Fibroblast of lung (primary cell): ENCODE data around the gene ZBTB9. TPM values are rescaled to one million over a fixed set of nuclear protein-coding genes. Genes with fewer than 3 reads are reported as not detected.

Experiments
- DNase-seq, 2 donors: peaks; one replicate each; pipeline versions ENCODE4 v3.0.0 to v3.0.0-alpha.2; 2010; ENCODE audit warnings: low read depth in 2 of 2
- H2AFZ ChIP-seq: 2 replicates; pipeline ENCODE4 v1.5.1; 2012; ENCODE audit warnings: low read length, control low read depth, inconsistent platforms
- H3K27ac ChIP-seq: 2 replicates; pipeline ENCODE4 v1.5.1; 2011; ENCODE audit warnings: low read length, control low read depth; ENCODE audit not compliant: insufficient read depth
- H3K27me3 ChIP-seq: 2 replicates; pipeline ENCODE4 v1.5.1; 2011; ENCODE audit warnings: mild to moderate bottlenecking, low read length; ENCODE audit not compliant: control insufficient read depth, insufficient read depth
- H3K36me3 ChIP-seq: 2 replicates; pipeline ENCODE4 v1.5.1; 2011; ENCODE audit warnings: low read length; ENCODE audit not compliant: control insufficient read depth, insufficient read depth
- H3K4me1 ChIP-seq: 2 replicates; pipeline ENCODE4 v1.5.1; 2011; ENCODE audit warnings: low read length; ENCODE audit not compliant: control insufficient read depth, insufficient read depth; ENCODE audit errors: extremely low read depth
- H3K4me2 ChIP-seq: 2 replicates; pipeline ENCODE4 v1.5.1; 2011; ENCODE audit warnings: low read length, control low read depth; ENCODE audit not compliant: insufficient read depth; ENCODE audit errors: extremely low read depth
- H3K4me3 ChIP-seq, 4 experiments: fragments of 200-600 bp in 1 of 4; sonication (generic) in 1 of 4; replicated peaks in 1 of 4; 2 replicates each; pipeline ENCODE4 v1.5.1; 2011 to 2016; ENCODE audit warnings: low read length in 4 of 4, low read depth in 3 of 4, mild to moderate bottlenecking in 3 of 4, control low read depth in 2 of 4, inconsistent platforms in 1 of 4, mixed read lengths in 1 of 4; ENCODE audit not compliant: insufficient read depth in 1 of 4; ENCODE audit errors: control extremely low read depth in 1 of 4
- H3K79me2 ChIP-seq: 2 replicates; pipeline ENCODE4 v1.5.1; 2012; ENCODE audit warnings: mild to moderate bottlenecking, low read length, inconsistent platforms; ENCODE audit not compliant: control insufficient read depth, insufficient read depth
- H3K9ac ChIP-seq: 2 replicates; pipeline ENCODE4 v1.5.1; 2011; ENCODE audit warnings: mild to moderate bottlenecking, low read length, control low read depth; ENCODE audit not compliant: insufficient read depth
- H3K9me3 ChIP-seq: 2 replicates; pipeline ENCODE4 v1.5.1; 2012; ENCODE audit warnings: low read depth, low read length; ENCODE audit not compliant: control insufficient read depth, insufficient read depth
- H4K20me1 ChIP-seq: 2 replicates; pipeline ENCODE4 v1.5.1; 2011; ENCODE audit warnings: low read length; ENCODE audit not compliant: control insufficient read depth, insufficient read depth; ENCODE audit errors: extremely low read depth
- CTCF ChIP-seq, 2 donors: IDR thresholded peaks in 1 of 2; conservative IDR thresholded peaks in 1 of 2; 1 replicate in 1 of 2; 2 replicates in 1 of 2; pipeline ENCODE4 v1.5.1; 2011 to 2012; ENCODE audit warnings: low read length in 2 of 2, control low read depth in 1 of 2, inconsistent platforms in 1 of 2, low read depth in 1 of 2, mild to moderate bottlenecking in 1 of 2
- EZH2 ChIP-seq: IDR thresholded peaks from 2 replicates; pipeline ENCODE4 v1.5.1; 2012; ENCODE audit warnings: low read length, control low read depth, mild to moderate bottlenecking; ENCODE audit errors: missing control alignments
- polyA plus RNA-seq, 2 donors: library from polyadenylated mRNA; depleted of rRNA in 1 of 2; stranded (reverse) in 1 of 2; unstranded in 1 of 2; fragments of >200 nt; gene quantifications; 2 replicates each; pipeline ENCODE4 v1.2.1, GENCODE V29; 2011 to 2012; ENCODE audit warnings: missing spikeins in 1 of 2
- total RNA-seq: library from RNA; depleted of rRNA; stranded (reverse); fragments of >200 nt; gene quantifications from 2 replicates; pipeline ENCODE4 v1.2.1, GENCODE V29; 2014

Gene ZBTB9
- total and polyA plus RNA-seq, 2 donors (not counting 1 experiment from before 2014, with no cell fraction given): 4.1 to 5.2 TPM

GRCh38 chr6:33490198-33490597 is 35.8 kb downstream of the ZBTB9 start:
- Histone ChIP-seq H4K20me1 (no peaks in the 10 kb centered on the region), H3K9me3 (no peaks in the 10 kb centered on the region), H3K36me3 (no peaks in the 10 kb centered on the region), H3K79me2 (no peaks in the 10 kb centered on the region), H3K4me3 (no peak overlapping the region), H3K9ac (no peak overlapping the region), H2AFZ (no peak overlapping the region), H3K27ac (no peak overlapping the region), H3K4me2 (no peak overlapping the region), H3K4me1 (no peaks in the 10 kb centered on the region), H3K27me3 (peaks cover 3% of the 10 kb centered on the region)
- DNase-seq: no peak
- no peak for TF ChIP-seq EZH2
- TF ChIP-seq CTCF (conservative IDR thresholded peaks at IDR 0.05 in 1 of 2, IDR thresholded peaks at IDR 0.05 in 1 of 2; ENCODE audit: low read depth in 1 of 2, low read length in 2 of 2): no peak

DNA sequence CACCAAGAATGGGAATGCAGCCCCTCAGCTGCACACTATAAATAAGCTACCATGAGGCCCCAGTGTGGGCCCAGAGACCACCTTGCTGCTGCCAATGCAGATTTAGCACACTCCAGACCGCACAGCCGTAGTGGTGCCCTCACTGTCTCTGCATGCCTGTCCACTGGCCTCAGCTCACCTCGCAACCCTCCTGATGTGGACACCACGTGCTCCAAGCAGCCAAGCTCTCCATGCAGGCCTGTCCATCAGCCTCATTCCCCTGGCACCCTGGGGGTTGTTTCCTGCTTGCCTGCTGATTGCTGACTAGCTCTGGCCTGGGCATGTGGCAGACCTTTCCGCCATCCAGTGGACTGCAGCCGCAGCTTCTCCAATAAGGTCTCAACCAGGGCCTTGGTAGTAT is 36.2 kb downstream of the ZBTB9 start:
- no peak overlapping the region for H3K27ac ChIP-seq
- H3K4me3 ChIP-seq: no peak overlapping the region
- H3K4me2 ChIP-seq: no peak overlapping the region
- peaks cover 3% of the 10 kb centered on the region for H3K27me3 ChIP-seq
- H4K20me1 ChIP-seq: no peaks in the 10 kb centered on the region
- DNase-seq: no peak
- no peaks in the 10 kb centered on the region for H3K9me3 ChIP-seq
- no peaks in the 10 kb centered on the region for H3K36me3 ChIP-seq
- no peaks in the 10 kb centered on the region for H3K4me1 ChIP-seq
- H3K9ac ChIP-seq: no peak overlapping the region
- no peak overlapping the region for H2AFZ ChIP-seq
- TF ChIP-seq CTCF (conservative IDR thresholded peaks at IDR 0.05 in 1 of 2, IDR thresholded peaks at IDR 0.05 in 1 of 2; ENCODE audit: low read depth in 1 of 2, low read length in 2 of 2) (no peak), EZH2 (no peak)
- H3K79me2 ChIP-seq: no peaks in the 10 kb centered on the region

DNA sequence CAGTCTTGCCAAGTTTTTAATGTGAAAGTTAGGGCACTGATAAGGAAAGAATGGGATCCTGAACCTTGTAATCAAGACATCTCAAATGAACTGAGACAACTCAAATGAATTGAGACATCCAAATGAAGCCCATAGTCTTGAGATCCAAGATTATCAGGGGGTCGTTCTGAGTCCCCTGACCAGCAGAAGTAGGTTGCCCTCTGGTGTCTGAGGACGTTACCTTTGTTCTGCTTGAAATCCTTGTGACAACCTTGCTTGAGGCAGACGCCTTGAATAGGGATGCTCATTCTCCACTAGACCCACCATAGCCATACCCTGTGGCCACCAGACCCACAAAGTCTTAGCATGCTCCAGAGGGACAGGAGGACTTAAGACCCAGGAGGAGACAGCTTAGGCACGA is 37.7 kb downstream of the ZBTB9 start:
- Histone ChIP-seq H3K27ac (no peak overlapping the region), H3K9ac (no peak overlapping the region), H3K36me3 (no peaks in the 10 kb centered on the region), H3K4me1 (no peaks in the 10 kb centered on the region), H2AFZ (no peak overlapping the region), H3K4me3 (no peak overlapping the region), H3K27me3 (peaks cover 3% of the 10 kb centered on the region), H3K9me3 (no peaks in the 10 kb centered on the region), H3K4me2 (no peak overlapping the region), H4K20me1 (no peaks in the 10 kb centered on the region), H3K79me2 (no peaks in the 10 kb centered on the region)
- TF ChIP-seq CTCF (conservative IDR thresholded peaks at IDR 0.05 in 1 of 2, IDR thresholded peaks at IDR 0.05 in 1 of 2; ENCODE audit: low read depth in 1 of 2, low read length in 2 of 2) (peak in 1 of 2 donors; percentile 6), EZH2 (no peak)
- DNase-seq: no peak
